BE2C (cell line): ENCODE data around the gene UBD.

Experiments
- DNase-seq: peaks from one replicate; pipeline ENCODE4 v3.0.0-alpha.2; 2020
- H3K27me3 ChIP-seq: fragments of 250-450 bp; sonication (Bioruptor Pico); 2 replicates; pipeline ENCODE4 v1.5.1; 2020; ENCODE audit warnings: mild to moderate bottlenecking
- H3K36me3 ChIP-seq: fragments of 250-450 bp; sonication (Bioruptor Pico); 2 replicates; pipeline ENCODE4 v1.5.1; 2020; ENCODE audit warnings: mild to moderate bottlenecking
- H3K4me1 ChIP-seq: fragments of 250-450 bp; sonication (Bioruptor Pico); 2 replicates; pipeline ENCODE4 v1.5.1; 2020
- H3K4me3 ChIP-seq: 2 replicates; pipeline ENCODE4 v1.5.1; 2011; ENCODE audit warnings: low read depth, low read length
- H3K9me3 ChIP-seq: fragments of 250-450 bp; sonication (Bioruptor Pico); 2 replicates; pipeline ENCODE4 v1.5.1; 2020
- TF ChIP-seq, protein P1 (sequence below): IDR thresholded peaks from 2 replicates; pipeline ENCODE4 v1.5.1; 2012; ENCODE audit warnings: mild to moderate bottlenecking, low read depth, low read length

The UBD gene

GRCh38 chr6:29566856-29567255 is 7.3 kb upstream of the UBD start:
- peaks cover 17% of the 10 kb centered on the region for H3K27me3 ChIP-seq
- DNase-seq, result no peak
- TF ChIP-seq, protein P1, sequence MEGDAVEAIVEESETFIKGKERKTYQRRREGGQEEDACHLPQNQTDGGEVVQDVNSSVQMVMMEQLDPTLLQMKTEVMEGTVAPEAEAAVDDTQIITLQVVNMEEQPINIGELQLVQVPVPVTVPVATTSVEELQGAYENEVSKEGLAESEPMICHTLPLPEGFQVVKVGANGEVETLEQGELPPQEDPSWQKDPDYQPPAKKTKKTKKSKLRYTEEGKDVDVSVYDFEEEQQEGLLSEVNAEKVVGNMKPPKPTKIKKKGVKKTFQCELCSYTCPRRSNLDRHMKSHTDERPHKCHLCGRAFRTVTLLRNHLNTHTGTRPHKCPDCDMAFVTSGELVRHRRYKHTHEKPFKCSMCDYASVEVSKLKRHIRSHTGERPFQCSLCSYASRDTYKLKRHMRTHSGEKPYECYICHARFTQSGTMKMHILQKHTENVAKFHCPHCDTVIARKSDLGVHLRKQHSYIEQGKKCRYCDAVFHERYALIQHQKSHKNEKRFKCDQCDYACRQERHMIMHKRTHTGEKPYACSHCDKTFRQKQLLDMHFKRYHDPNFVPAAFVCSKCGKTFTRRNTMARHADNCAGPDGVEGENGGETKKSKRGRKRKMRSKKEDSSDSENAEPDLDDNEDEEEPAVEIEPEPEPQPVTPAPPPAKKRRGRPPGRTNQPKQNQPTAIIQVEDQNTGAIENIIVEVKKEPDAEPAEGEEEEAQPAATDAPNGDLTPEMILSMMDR, result no peak

GRCh38 chr6:29564875-29565274 is 5.3 kb upstream of the UBD start:
- Histone ChIP-seq H3K4me1 (no peaks in the 10 kb centered on the region), H3K36me3 (no peaks in the 10 kb centered on the region), H3K4me3 (no peak overlapping the region), H3K27me3 (peaks cover 17% of the 10 kb centered on the region), H3K9me3 (no peaks in the 10 kb centered on the region)
- no peak for DNase-seq
- TF ChIP-seq, protein P1, result no peak

More at GRCh38 chr6:29566856-29567255, 7.3 kb upstream of the UBD start:
- Histone ChIP-seq H3K4me3 (no peak overlapping the region), H3K9me3 (no peaks in the 10 kb centered on the region), H3K4me1 (no peaks in the 10 kb centered on the region), H3K36me3 (no peaks in the 10 kb centered on the region)

DNA sequence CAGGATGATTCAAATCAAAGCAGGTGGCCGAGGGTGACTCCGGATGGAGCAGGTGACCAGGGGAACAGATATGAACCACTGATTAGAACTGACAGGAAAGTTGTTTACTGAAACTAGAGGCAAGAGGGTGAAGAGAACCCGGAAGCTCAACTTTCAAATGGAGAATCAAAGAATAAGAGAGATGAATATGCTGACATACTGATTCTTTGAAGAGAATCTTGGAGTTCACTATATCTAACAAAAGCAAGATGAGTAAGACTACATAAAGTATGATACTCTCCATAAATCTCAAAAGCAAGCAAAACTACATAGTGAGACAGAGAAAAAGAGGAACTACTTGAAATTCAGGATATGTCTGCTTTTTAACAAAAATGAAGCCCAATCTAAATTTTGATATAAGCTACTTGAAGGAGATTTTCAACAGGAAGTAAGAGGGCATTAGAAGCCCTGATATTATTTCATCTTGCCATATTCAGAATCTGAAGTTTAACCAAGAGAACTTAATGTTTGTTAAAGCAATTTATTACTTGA is 4.0 kb upstream of the UBD start:
- no peak overlapping the region for H3K4me3 ChIP-seq
- peaks cover 17% of the 10 kb centered on the region for H3K27me3 ChIP-seq
- H3K4me1 ChIP-seq, result no peaks in the 10 kb centered on the region
- no peaks in the 10 kb centered on the region for H3K9me3 ChIP-seq
- DNase-seq, result no peak
- TF ChIP-seq, protein P1, result no peak
- no peaks in the 10 kb centered on the region for H3K36me3 ChIP-seq

- TF ChIP-seq, protein P1, result no peak
- H3K4me3 ChIP-seq, result no peak overlapping the region
- no peaks in the 10 kb centered on the region for H3K4me1 ChIP-seq
- H3K27me3 ChIP-seq, result peaks cover 17% of the 10 kb centered on the region
- H3K9me3 ChIP-seq, result no peaks in the 10 kb centered on the region
- DNase-seq, result no peak
- no peaks in the 10 kb centered on the region for H3K36me3 ChIP-seq
Measured at GRCh38 chr6:29561606-29562181, 2.2 kb upstream of the UBD start.

DNA sequence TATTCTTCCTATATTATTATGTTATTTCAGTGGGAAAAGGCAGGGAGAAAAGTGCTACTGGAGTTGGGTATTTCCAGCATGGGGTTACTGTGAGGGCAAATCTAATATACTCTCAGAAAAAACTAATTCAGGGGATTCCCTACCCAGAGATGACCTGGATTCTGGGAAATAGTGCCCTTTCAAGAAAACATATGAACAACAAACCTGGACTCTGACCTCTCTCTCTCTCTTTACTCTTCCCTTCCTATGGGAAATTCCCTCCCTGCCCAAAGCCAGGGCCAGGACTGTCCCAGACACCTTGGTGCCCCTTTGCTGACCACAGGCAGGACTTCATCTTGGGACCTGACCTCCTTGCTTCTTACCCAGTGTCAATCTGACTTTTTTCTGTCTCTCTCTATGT is 1.6 kb upstream of the UBD start:
- H3K4me3 ChIP-seq, result no peak overlapping the region
- no peaks in the 10 kb centered on the region for H3K4me1 ChIP-seq
- H3K27me3 ChIP-seq, result peaks cover 13% of the 10 kb centered on the region
- no peak for DNase-seq
- no peaks in the 10 kb centered on the region for H3K36me3 ChIP-seq
- H3K9me3 ChIP-seq, result no peaks in the 10 kb centered on the region
- TF ChIP-seq, protein P1, result no peak

- Histone ChIP-seq H3K9me3 (no peaks in the 10 kb centered on the region), H3K27me3 (peaks cover 19% of the 10 kb centered on the region), H3K4me1 (no peaks in the 10 kb centered on the region), H3K36me3 (no peaks in the 10 kb centered on the region), H3K4me3 (no peak overlapping the region)
- DNase-seq, result no peak
- TF ChIP-seq, protein P1, result no peak
Measured at GRCh38 chr6:29558439-29559079, 973 bp downstream of the UBD start.
